Activated T-helper 1 cell treated with anti-CD3 and anti-CD28 coated beads, Interleukin-2, amount 50 U/mL, for 16 hours (primary cell): Measurements from ENCODE around the gene CDK9.
"Not testable (repeated sequence)": the region's sequence is repeated elsewhere in the genome, so short reads cannot be mapped to it uniquely, and the experiment has no call there.

ENCODE experiments used
- DNase-seq, 2 donors: peaks; one replicate each; pipeline ENCODE4 v3.0.0-alpha.2; 2020; ENCODE audit warnings: low read depth in 1 of 2, low spot score in 1 of 2

CDK9 gene

GRCh38 chr9:127817881-127818434 is 32.1 kb downstream of the CDK9 start:
- no peak for DNase-seq

- DNase-seq, result no peak
These were observed 32.7 kb downstream of the CDK9 start for GRCh38 chr9:127818574-127818973.

- no peak for DNase-seq
These were observed 36.3 kb downstream of the CDK9 start for GRCh38 chr9:127822108-127822507.

GRCh38 chr9:127825319-127826051 is 39.7 kb downstream of the CDK9 start:
- no peak for DNase-seq

- no peak for DNase-seq
These were observed 40.5 kb downstream of the CDK9 start for GRCh38 chr9:127826253-127826913.

- DNase-seq, result no peak
These were observed 42.6 kb downstream of the CDK9 start for GRCh38 chr9:127828262-127829031.

GRCh38 chr9:127829205-127829906 is 43.5 kb downstream of the CDK9 start:
- DNase-seq, result no peak

GRCh38 chr9:127832248-127832647 is 46.4 kb downstream of the CDK9 start:
- DNase-seq, result no peak

- no peak for DNase-seq
These were observed 47.7 kb downstream of the CDK9 start for GRCh38 chr9:127833555-127833954.

- DNase-seq, result no peak
These were observed 50.2 kb downstream of the CDK9 start for GRCh38 chr9:127835991-127836516.

GRCh38 chr9:127836561-127836960 is 50.7 kb downstream of the CDK9 start:
- not testable (repeated sequence) for DNase-seq

GRCh38 chr9:127837346-127837745 is 51.5 kb downstream of the CDK9 start:
- no peak for DNase-seq

- no peak for DNase-seq
These were observed 52.7 kb downstream of the CDK9 start for GRCh38 chr9:127838375-127839078.
